Measurements from ENCODE around the gene GMPS.
"Not testable (repeated sequence)": the region's sequence is repeated elsewhere in the genome, so short reads cannot be mapped to it uniquely, and the experiment has no call there.

The GMPS gene

DNA sequence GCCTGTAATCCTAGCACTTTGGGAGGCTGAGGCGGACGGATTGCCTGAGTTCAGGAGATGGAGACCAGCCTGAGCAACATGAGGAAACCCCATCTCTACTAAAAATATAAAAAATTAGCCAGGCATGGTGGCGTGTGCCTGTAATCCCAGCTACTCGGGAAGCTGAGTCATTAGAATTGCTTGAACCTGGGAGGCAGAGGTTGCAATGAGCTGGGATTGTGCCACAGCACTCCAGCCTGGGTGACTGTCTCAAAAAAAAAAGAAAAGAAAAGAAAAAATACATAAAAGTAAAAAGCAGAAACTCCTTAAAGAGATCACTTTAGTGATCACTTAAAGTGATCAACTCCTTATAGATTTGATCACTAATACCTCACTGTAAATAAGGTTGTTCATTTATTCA lies 78.0 kb downstream of the GMPS start:
- no peak overlapping the region for H3K4me2 ChIP-seq (ENCODE audit: low read length)
- H3K27me3 ChIP-seq (ENCODE audit: control insufficient read depth, insufficient read depth, low read length) = no peaks in the 10 kb centered on the region
- H3K9me3 ChIP-seq (replicated peaks; ENCODE audit: low read length) = no peaks in the 10 kb centered on the region
- no peak overlapping the region for H3K4me3 ChIP-seq (ENCODE audit: low read length)
- no peak overlapping the region for H3K9ac ChIP-seq (ENCODE audit: low read depth, low read length)
- H3K36me3 ChIP-seq (ENCODE audit: insufficient read depth, low read length) = no peaks in the 10 kb centered on the region
- peaks cover 13% of the 10 kb centered on the region for H3K4me1 ChIP-seq (ENCODE audit: control insufficient read depth, insufficient read depth, low read length)

DNA sequence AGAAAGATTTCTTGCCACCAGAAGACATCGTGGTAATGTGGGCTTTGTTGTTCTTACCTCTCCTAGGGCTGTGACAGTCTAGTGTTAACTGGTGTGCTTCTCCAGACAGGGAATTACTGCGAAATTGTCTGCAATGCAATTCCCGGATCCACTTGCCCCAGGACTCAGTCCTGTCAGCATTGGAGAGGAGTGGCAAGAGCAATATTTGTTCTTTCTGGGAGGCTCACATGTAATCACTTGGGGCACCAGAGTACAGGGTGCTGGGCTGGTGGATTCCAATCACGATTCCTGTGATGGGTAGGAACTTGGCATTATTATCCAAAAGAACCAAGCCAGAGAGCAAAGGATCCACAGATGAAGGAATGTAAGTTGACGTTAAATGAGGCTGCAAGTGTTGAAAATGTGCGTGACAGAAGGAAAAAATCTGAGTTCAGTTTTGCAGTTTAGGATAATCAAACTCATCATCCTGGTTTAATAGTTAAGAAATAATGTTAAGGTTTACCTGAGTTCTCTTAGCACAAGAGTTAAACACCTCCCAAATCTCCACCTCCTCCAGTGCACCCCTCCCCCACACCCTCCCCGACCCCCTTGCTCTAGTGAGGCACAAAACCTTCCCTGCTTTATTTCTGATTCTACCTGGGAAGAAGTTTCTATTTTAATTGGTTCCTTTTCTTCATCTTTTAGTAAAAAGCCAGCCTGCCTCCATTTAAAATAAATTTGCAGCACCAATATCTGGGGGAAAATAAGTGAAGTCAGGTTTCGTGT lies 79.2 kb downstream of the GMPS start:
- no peak overlapping the region for H3K4me3 ChIP-seq (ENCODE audit: low read length)
- no peak overlapping the region for H3K4me2 ChIP-seq (ENCODE audit: low read length)
- H3K27me3 ChIP-seq (ENCODE audit: control insufficient read depth, insufficient read depth, low read length) = no peaks in the 10 kb centered on the region
- H3K9me3 ChIP-seq (replicated peaks; ENCODE audit: low read length) = no peaks in the 10 kb centered on the region
- no peak overlapping the region for H3K9ac ChIP-seq (ENCODE audit: low read depth, low read length)
- H3K36me3 ChIP-seq (ENCODE audit: insufficient read depth, low read length) = no peaks in the 10 kb centered on the region
- H3K4me1 ChIP-seq (ENCODE audit: control insufficient read depth, insufficient read depth, low read length) = peaks cover 13% of the 10 kb centered on the region

DNA sequence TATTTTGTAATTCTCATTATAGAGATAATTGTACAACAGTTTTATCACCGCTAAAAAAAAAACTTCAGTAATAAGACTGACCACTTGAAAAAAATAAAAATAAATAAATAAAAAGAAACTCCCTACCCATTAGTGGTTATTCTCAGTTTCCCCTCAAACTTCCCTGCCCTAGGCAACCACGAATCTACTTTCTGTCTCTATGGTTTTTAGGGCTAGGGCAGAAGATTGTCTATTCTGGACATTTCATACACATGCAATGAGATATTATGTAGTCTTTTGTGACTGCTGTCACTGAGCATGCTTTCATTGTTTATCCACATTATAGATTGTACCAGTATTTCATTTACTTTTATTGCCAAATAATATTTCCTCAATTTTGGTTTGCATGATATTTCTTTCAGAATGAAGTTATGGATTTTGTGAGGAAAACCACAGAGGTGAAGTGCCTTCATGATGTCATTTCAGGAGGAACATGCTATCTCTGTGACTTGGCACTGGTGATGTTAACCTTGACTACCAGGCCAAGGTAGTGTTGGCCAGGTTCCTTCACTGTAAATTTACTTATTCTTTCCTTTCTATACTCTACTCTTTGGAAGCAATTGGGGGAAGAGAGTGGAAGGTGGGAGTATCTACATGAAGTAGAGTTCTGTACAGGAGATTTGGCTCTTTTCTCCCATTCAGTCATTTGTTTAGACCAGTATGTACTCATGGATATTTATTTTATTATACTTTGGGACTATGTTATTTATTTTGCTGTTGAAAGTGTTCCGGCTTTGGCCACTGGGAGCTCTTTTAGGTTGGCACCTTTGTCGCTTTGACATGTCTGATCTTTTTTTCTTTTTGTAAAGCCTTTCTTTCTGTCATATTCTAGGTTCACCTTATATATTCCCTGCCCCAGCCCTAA lies 86.3 kb downstream of the GMPS start:
- no peaks in the 10 kb centered on the region for H3K27me3 ChIP-seq (ENCODE audit: control insufficient read depth, insufficient read depth, low read length)
- H3K4me3 ChIP-seq (ENCODE audit: low read length) = no peak overlapping the region
- no peak overlapping the region for H3K9ac ChIP-seq (ENCODE audit: low read depth, low read length)
- H3K4me2 ChIP-seq (ENCODE audit: low read length) = no peak overlapping the region
- H3K9me3 ChIP-seq (replicated peaks; ENCODE audit: low read length) = no peaks in the 10 kb centered on the region
- no peaks in the 10 kb centered on the region for H3K36me3 ChIP-seq (ENCODE audit: insufficient read depth, low read length)
- peaks cover 5% of the 10 kb centered on the region for H3K4me1 ChIP-seq (ENCODE audit: control insufficient read depth, insufficient read depth, low read length)

- Histone ChIP-seq H3K9ac (ENCODE audit: low read depth, low read length) (no peak overlapping the region), H3K36me3 (ENCODE audit: insufficient read depth, low read length) (no peaks in the 10 kb centered on the region), H3K9me3 (replicated peaks; ENCODE audit: low read length) (no peaks in the 10 kb centered on the region), H3K27me3 (ENCODE audit: control insufficient read depth, insufficient read depth, low read length) (no peaks in the 10 kb centered on the region), H3K4me1 (ENCODE audit: control insufficient read depth, insufficient read depth, low read length) (peaks cover 5% of the 10 kb centered on the region), H3K4me2 (ENCODE audit: low read length) (no peak overlapping the region), H3K4me3 (ENCODE audit: low read length) (no peak overlapping the region)
Measured at GRCh38 chr3:155957412-155957880, 87.0 kb downstream of the GMPS start.

- Histone ChIP-seq H3K27me3 (ENCODE audit: control insufficient read depth, insufficient read depth, low read length) (no peaks in the 10 kb centered on the region), H3K4me1 (ENCODE audit: control insufficient read depth, insufficient read depth, low read length) (peaks cover 8% of the 10 kb centered on the region), H3K9me3 (replicated peaks; ENCODE audit: low read length) (no peaks in the 10 kb centered on the region), H3K36me3 (ENCODE audit: insufficient read depth, low read length) (no peaks in the 10 kb centered on the region), H3K4me2 (ENCODE audit: low read length) (no peak overlapping the region), H3K9ac (ENCODE audit: low read depth, low read length) (no peak overlapping the region), H3K4me3 (ENCODE audit: low read length) (no peak overlapping the region)
Measured at GRCh38 chr3:155958676-155959075, 88.2 kb downstream of the GMPS start.

DNA sequence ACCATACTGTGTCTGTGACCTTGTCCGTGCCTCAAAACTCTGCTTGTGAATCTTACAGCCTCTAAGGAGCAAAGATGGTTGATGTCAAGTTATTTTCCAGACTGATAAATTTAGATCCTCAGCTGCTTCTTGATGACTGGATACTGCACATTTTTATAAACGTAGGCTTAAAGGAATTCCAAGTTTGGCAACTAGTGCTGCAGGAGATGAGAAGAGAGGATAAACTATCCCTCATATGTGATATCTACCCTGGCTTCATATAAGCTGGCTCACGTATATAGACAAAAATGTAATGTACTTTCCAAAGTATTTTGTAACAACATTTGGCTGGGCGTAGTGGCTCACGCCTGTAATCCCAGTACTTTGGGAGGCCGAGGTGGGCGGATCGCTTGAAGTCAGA lies 89.6 kb downstream of the GMPS start:
- Histone ChIP-seq H3K4me3 (ENCODE audit: low read length) (no peak overlapping the region), H3K36me3 (ENCODE audit: insufficient read depth, low read length) (no peaks in the 10 kb centered on the region), H3K4me1 (ENCODE audit: control insufficient read depth, insufficient read depth, low read length) (peaks cover 11% of the 10 kb centered on the region), H3K27me3 (ENCODE audit: control insufficient read depth, insufficient read depth, low read length) (no peaks in the 10 kb centered on the region), H3K4me2 (ENCODE audit: low read length) (no peak overlapping the region), H3K9me3 (replicated peaks; ENCODE audit: low read length) (no peaks in the 10 kb centered on the region), H3K9ac (ENCODE audit: low read depth, low read length) (no peak overlapping the region)

DNA sequence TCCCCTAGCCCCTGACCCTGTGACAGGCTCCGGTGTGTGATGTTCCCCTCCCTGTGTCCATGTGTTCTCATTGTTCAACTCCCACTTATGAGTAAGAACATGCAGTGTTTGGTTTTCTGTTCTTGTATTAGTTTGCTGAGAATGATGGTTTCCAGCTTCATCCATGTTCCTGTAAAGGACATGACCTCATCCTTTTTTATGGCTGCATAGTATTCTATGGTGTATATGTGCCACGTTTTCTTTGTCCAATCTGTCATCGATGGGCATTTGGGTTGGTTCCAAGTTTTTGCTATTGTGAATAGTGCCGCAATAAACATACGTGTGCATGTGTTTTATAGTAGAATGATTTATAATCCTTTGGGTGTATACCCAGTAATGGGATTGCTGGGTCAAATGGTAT lies 90.6 kb downstream of the GMPS start:
- not testable (repeated sequence) for H3K27me3 ChIP-seq (ENCODE audit: control insufficient read depth, insufficient read depth, low read length)

DNA sequence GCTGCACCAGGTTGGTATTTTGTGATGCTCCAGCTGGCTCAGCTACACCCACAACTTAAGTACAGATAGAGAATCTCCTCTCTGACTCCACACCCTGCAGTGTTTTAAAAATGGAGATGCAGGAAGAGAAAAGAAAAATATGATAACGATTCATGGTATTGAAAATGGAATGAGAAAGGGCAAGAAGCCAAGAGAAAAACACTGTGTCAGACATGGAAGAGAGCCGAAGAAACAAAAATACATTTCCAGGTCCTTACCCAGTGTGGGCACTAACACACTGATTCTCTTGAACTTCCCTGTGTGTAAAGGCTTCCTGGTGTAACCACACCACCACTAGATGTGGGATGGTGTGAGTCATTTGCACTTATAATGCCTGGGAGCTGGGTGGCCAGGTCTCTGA lies 93.1 kb downstream of the GMPS start:
- no peak overlapping the region for H3K4me3 ChIP-seq (ENCODE audit: low read length)
- no peak overlapping the region for H3K9ac ChIP-seq (ENCODE audit: low read depth, low read length)
- H3K4me1 ChIP-seq (ENCODE audit: control insufficient read depth, insufficient read depth, low read length) = peaks cover 11% of the 10 kb centered on the region
- no peaks in the 10 kb centered on the region for H3K27me3 ChIP-seq (ENCODE audit: control insufficient read depth, insufficient read depth, low read length)
- H3K36me3 ChIP-seq (ENCODE audit: insufficient read depth, low read length) = no peaks in the 10 kb centered on the region
- H3K4me2 ChIP-seq (ENCODE audit: low read length) = no peak overlapping the region
- no peaks in the 10 kb centered on the region for H3K9me3 ChIP-seq (replicated peaks; ENCODE audit: low read length)

More for the DNA sequence above, 90.6 kb downstream of the GMPS start:
- H3K4me2 ChIP-seq (ENCODE audit: low read length); H3K4me3 ChIP-seq (ENCODE audit: low read length); H3K9ac ChIP-seq (ENCODE audit: low read depth, low read length); H3K36me3 ChIP-seq (ENCODE audit: insufficient read depth, low read length); H3K9me3 ChIP-seq (replicated peaks; ENCODE audit: low read length): not testable (repeated sequence)
- H3K4me1 ChIP-seq (ENCODE audit: control insufficient read depth, insufficient read depth, low read length) = peaks cover 11% of the 10 kb centered on the region

DNA sequence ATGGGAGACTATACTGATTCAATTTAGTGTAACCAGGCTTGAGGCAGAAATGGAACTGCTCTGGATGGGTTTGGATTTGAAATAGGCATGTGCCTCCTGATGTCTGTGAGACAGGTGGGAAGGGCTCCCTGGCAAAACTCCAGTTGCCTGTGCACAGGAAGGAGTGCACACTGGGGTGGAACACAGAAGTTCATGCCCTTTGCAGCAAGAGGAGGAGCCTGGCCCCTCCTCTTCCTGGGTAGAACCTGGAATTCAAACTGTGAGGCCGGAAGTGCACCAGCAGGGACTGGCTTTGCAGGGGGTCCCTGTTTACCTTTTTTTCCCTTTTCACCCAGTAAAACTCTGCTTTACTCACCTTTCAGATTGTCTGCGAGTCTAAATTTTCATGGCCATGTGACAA lies 99.9 kb downstream of the GMPS start:
- H3K4me3 ChIP-seq (ENCODE audit: low read length) = no peak overlapping the region
- H3K36me3 ChIP-seq (ENCODE audit: insufficient read depth, low read length) = no peaks in the 10 kb centered on the region
- no peaks in the 10 kb centered on the region for H3K9me3 ChIP-seq (replicated peaks; ENCODE audit: low read length)
- H3K4me2 ChIP-seq (ENCODE audit: low read length) = no peak overlapping the region
- no peaks in the 10 kb centered on the region for H3K4me1 ChIP-seq (ENCODE audit: control insufficient read depth, insufficient read depth, low read length)
- no peak overlapping the region for H3K9ac ChIP-seq (ENCODE audit: low read depth, low read length)
- H3K27me3 ChIP-seq (ENCODE audit: control insufficient read depth, insufficient read depth, low read length) = no peaks in the 10 kb centered on the region

DNA sequence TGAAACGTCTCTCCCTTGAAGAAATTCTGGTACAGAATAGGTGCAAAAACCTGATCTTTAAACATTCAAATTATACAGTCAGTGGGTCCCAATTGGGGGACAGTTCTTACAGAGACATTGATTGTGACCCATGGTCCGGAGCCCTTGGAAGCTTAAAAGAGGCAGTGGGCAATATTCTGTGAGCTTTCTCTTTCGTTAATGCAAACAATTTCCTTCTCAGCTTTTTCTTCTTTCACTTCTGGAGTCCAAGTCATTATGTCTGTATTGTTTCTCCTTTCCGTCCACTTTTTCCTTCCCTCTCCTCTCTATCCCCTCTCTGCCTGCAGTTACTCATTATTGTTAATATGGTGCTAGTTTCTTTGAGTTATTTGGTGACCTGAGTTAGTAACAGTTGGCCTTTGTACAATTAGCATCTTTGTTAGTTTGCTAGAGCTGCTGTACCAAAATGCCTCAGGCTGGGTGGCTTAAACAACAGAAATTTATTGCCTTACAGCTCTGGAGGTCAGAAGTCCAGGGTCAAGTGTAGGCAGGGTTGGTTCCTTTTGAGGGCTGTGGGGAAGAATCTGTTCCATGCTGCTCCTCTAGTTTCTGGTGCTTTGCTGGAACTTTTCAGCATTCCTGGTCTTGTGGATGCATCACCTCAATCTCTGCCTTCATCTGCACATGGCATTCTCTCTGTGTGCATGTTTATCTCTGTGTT lies 102.6 kb downstream of the GMPS start:
- Histone ChIP-seq H3K36me3 (ENCODE audit: insufficient read depth, low read length) (no peaks in the 10 kb centered on the region), H3K4me3 (ENCODE audit: low read length) (no peak overlapping the region), H3K27me3 (ENCODE audit: control insufficient read depth, insufficient read depth, low read length) (no peaks in the 10 kb centered on the region), H3K4me1 (ENCODE audit: control insufficient read depth, insufficient read depth, low read length) (no peaks in the 10 kb centered on the region), H3K9me3 (replicated peaks; ENCODE audit: low read length) (no peaks in the 10 kb centered on the region), H3K4me2 (ENCODE audit: low read length) (no peak overlapping the region), H3K9ac (ENCODE audit: low read depth, low read length) (no peak overlapping the region)

DNA sequence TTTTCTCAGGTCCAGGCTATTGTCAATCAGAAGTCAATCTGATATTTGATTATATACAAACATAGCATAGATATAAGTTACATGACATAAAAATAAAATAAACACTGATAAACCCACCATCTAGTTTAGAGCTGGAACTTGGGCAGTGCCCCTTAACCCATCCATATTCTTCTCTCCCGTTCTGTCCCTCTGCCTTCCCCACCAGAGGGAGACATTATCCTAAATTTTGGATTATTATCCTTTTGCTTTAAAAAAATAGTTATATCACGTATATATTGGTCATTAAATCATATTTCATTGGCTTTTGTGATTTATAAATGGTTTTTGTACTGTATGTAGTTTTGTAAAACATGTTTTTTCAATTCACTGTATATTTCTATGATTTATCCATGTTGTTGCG lies 107.9 kb downstream of the GMPS start:
- Histone ChIP-seq H3K9ac (ENCODE audit: low read depth, low read length) (no peak overlapping the region), H3K4me2 (ENCODE audit: low read length) (no peak overlapping the region), H3K4me1 (ENCODE audit: control insufficient read depth, insufficient read depth, low read length) (peaks cover 10% of the 10 kb centered on the region), H3K9me3 (replicated peaks; ENCODE audit: low read length) (no peaks in the 10 kb centered on the region), H3K27me3 (ENCODE audit: control insufficient read depth, insufficient read depth, low read length) (no peaks in the 10 kb centered on the region), H3K4me3 (ENCODE audit: low read length) (no peak overlapping the region), H3K36me3 (ENCODE audit: insufficient read depth, low read length) (no peaks in the 10 kb centered on the region)

Measured in skeletal muscle satellite cell (primary cell).